Natural killer cell (primary cell): ENCODE results near the gene NKAIN4. TPM values are rescaled to one million over a fixed set of nuclear protein-coding genes. Genes with fewer than 3 reads are reported as not detected.

Source experiments
- ATAC-seq, 3 donors: fragments of 150-1000 bp in 2 of 3; fragments of 200-7000 bp in 1 of 3; cut with Tn5 transposase; 1 replicate in 1 of 3; 2 replicates in 2 of 3; pipeline ENCODE4 v1.10.0; 2021; ENCODE audit warnings: mild to moderate bottlenecking in 2 of 3, moderate library complexity in 2 of 3
- DNase-seq, 2 donors: peaks; one replicate each; pipeline versions ENCODE4 v3.0.0 to v3.0.0-alpha.2; 2013 to 2021; ENCODE audit warnings: mixed read lengths in 1 of 2
- H3K27ac ChIP-seq: one replicate; pipeline ENCODE4 v1.5.1; 2013; ENCODE audit warnings: mild to moderate bottlenecking, low read length
- H3K27me3 ChIP-seq: one replicate; pipeline ENCODE4 v1.6.1; 2013; ENCODE audit warnings: low read length; ENCODE audit not compliant: control insufficient read depth, insufficient read depth
- H3K36me3 ChIP-seq: one replicate; pipeline ENCODE4 v1.6.1; 2013; ENCODE audit warnings: low read length; ENCODE audit not compliant: control insufficient read depth, insufficient read depth
- H3K4me1 ChIP-seq: one replicate; pipeline ENCODE4 v1.6.1; 2013; ENCODE audit warnings: low read length; ENCODE audit not compliant: control insufficient read depth, insufficient read depth
- H3K4me3 ChIP-seq: one replicate; pipeline ENCODE4 v1.5.1; 2013; ENCODE audit warnings: low read length
- H3K9me3 ChIP-seq: one replicate; pipeline ENCODE4 v1.6.1; 2013; ENCODE audit warnings: low read length; ENCODE audit not compliant: control insufficient read depth, insufficient read depth
- H3K27ac Mint-ChIP-seq, 2 donors: one replicate each; pipeline ENCODE4 v1.8.0; 2022; ENCODE audit warnings: mild to moderate bottlenecking in 2 of 2, mixed read lengths in 2 of 2, moderate library complexity in 1 of 2
- H3K27me3 Mint-ChIP-seq, 2 donors: one replicate each; pipeline ENCODE4 v1.8.0; 2022; ENCODE audit warnings: low read depth in 2 of 2, mixed read lengths in 2 of 2
- H3K36me3 Mint-ChIP-seq: one replicate; pipeline ENCODE4 v1.8.0; 2022; ENCODE audit warnings: mixed read lengths
- H3K4me1 Mint-ChIP-seq, 2 donors: one replicate each; pipeline ENCODE4 v1.8.0; 2022; ENCODE audit warnings: mixed read lengths in 2 of 2
- H3K4me3 Mint-ChIP-seq: one replicate; pipeline ENCODE4 v1.8.0; 2022; ENCODE audit warnings: mild to moderate bottlenecking, moderate library complexity, mixed read lengths
- H3K9me3 Mint-ChIP-seq, 2 donors: one replicate each; pipeline ENCODE4 v1.8.0; 2022; ENCODE audit warnings: mixed read lengths in 2 of 2
- WGBS: methylation state at CpG from one replicate; pipeline ENCODE4 v1.1.7; 2013; ENCODE audit warnings: missing lambda C conversion rate; ENCODE audit not compliant: insufficient coverage; 5-methylcytosine and 5-hydroxymethylcytosine counted together
- intact Hi-C: fragments of 100-400 bp; cut with micrococcal nuclease; formaldehyde crosslinking; loops from one replicate; pipeline ENCODE4 v1.14.2; 2022
- total RNA-seq, 4 donors: library from RNA; stranded (reverse); fragments of 120-200 nt in 1 of 4; gene quantifications; one replicate each; pipeline versions ENCODE4 v1.2.3 to v1.2.4, GENCODE V29; 2013 to 2022
- TF ChIP-seq, protein P1 (sequence below): fragments of 200-600 bp; IDR thresholded peaks from one replicate; pipeline ENCODE4 v1.8.0; 2022; ENCODE audit warnings: antibody characterized with exemption

Gene NKAIN4
- total RNA-seq, 3 donors from 2014 or later (not counting 1 experiment from before 2014, with no cell fraction given), result not detected

DNA sequence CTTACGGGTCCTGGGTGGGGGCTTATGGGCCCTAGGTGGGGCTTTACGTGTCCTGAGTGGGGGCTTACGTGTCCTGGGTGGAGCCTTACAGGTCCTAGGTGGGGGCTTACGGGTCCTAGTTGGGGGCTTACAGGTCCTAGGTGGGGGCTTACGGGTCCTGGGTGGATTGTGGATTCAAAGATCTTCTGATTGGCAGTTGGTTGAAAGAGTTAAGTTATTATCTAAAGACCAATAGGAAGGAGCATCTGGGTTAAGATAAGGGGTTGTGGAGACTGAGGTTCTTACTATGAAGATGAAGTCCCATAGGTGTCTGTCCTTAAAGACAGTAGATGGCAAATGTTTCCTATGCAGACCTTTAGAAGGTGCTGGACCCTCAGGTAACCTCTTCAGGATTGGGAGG lies 27.0 kb downstream of the NKAIN4 start:
- no peaks in the 10 kb centered on the region for H3K4me1 Mint-ChIP-seq
- peaks cover 22% of the 10 kb centered on the region in 2 donors for H3K27me3 Mint-ChIP-seq
- H3K27ac Mint-ChIP-seq, result no peak overlapping the region
- Histone ChIP-seq H3K9me3 (no peaks in the 10 kb centered on the region), H3K36me3 (no peaks in the 10 kb centered on the region), H3K4me1 (no peaks in the 10 kb centered on the region), H3K27ac (no peak overlapping the region), H3K4me3 (no peak overlapping the region), H3K27me3 (peaks cover 13% of the 10 kb centered on the region)
- no peaks in the 10 kb centered on the region for H3K36me3 Mint-ChIP-seq
- H3K9me3 Mint-ChIP-seq, result no peaks in the 10 kb centered on the region
- DNase-seq (no peak), ATAC-seq (no peak)
- H3K4me3 Mint-ChIP-seq, result no peak overlapping the region
- WGBS, result 79% methylated on average over 5 of the region's 5 CpGs
- intact Hi-C loops, result no loop called here
- TF ChIP-seq, protein P1, sequence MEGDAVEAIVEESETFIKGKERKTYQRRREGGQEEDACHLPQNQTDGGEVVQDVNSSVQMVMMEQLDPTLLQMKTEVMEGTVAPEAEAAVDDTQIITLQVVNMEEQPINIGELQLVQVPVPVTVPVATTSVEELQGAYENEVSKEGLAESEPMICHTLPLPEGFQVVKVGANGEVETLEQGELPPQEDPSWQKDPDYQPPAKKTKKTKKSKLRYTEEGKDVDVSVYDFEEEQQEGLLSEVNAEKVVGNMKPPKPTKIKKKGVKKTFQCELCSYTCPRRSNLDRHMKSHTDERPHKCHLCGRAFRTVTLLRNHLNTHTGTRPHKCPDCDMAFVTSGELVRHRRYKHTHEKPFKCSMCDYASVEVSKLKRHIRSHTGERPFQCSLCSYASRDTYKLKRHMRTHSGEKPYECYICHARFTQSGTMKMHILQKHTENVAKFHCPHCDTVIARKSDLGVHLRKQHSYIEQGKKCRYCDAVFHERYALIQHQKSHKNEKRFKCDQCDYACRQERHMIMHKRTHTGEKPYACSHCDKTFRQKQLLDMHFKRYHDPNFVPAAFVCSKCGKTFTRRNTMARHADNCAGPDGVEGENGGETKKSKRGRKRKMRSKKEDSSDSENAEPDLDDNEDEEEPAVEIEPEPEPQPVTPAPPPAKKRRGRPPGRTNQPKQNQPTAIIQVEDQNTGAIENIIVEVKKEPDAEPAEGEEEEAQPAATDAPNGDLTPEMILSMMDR, result no peak

DNA sequence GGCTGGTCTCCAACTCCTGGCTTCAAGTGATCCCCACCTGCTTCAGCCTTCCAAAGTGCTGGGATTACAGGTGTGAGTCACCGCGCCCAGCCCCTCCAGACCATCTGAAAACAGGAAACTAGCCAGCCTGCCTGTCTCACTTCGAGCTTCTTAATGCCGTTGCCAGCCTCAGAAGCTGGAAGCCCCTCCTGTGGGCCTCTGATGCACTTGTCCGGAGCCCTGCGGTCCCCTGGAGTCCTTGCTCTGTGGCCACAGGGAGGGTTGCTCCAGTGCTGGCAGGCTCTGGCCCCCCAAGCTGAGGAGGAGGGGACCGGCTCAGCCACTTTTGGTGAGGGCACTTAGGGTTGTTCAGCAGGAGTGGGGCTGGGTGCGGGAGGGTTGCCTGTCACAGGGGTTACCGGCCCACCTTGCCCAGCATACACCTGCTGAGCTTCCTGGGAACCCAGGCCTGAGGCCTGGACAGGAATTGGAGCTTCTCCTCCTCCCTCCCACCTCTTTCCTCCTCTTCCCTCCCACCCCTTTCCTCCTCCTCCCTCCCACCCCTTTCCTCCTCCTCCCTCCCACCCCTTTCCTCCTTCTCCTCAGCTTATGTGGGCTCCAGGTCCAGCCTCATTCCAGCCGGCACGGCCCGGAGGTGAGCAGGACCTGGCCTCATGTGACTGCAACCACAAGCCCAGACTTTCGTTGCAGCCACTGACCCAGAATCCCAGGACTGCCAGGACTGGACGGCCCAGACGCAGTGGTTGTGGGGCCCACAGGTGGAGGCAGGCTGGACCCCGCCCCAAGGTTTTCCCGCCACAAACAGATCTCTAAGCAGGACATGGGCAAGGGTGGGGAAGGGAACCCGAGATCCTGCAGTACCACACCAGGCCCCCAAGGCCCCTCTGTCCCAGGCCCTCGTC lies 28.0 kb downstream of the NKAIN4 start:
- H3K4me3 Mint-ChIP-seq, result no peak overlapping the region
- no peaks in the 10 kb centered on the region for H3K9me3 Mint-ChIP-seq
- Histone ChIP-seq H3K4me1 (no peaks in the 10 kb centered on the region), H3K9me3 (no peaks in the 10 kb centered on the region), H3K36me3 (no peaks in the 10 kb centered on the region), H3K4me3 (no peak overlapping the region), H3K27ac (no peak overlapping the region), H3K27me3 (peaks cover 13% of the 10 kb centered on the region)
- H3K4me1 Mint-ChIP-seq, result no peaks in the 10 kb centered on the region
- H3K27me3 Mint-ChIP-seq, result peaks cover 18 to 22% of the 10 kb centered on the region in 2 donors
- H3K27ac Mint-ChIP-seq, result no peak overlapping the region
- DNase-seq (no peak), ATAC-seq (no peak)
- TF ChIP-seq, protein P1, result no peak
- H3K36me3 Mint-ChIP-seq, result no peaks in the 10 kb centered on the region
- intact Hi-C loops, result no loop called here
- WGBS, result 89% methylated on average over 19 of the region's 19 CpGs

DNA sequence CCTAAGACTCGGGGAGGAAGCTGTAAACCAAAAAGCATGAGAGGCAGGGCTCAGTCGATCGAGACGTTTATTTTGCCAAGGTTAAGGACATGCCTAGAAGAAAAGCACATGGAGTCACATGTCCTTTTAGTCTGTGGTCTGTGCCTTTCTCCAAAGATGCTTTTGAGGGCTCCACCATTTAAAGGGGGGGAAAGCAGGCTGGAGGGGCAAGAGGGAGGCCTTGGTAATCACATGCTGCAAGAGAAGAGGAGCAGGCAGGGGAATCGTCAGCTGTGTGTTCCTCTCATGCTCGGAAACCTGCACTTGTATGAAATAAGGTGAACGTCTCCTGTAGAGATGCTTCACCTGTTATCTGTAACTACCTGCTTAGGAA lies 29.2 kb downstream of the NKAIN4 start:
- WGBS, result 44% methylated on average over 7 of the region's 7 CpGs
- Histone ChIP-seq H3K27ac (no peak overlapping the region), H3K27me3 (peaks cover 10% of the 10 kb centered on the region), H3K4me1 (no peaks in the 10 kb centered on the region), H3K4me3 (no peak overlapping the region), H3K9me3 (no peaks in the 10 kb centered on the region), H3K36me3 (no peaks in the 10 kb centered on the region)
- Mint-ChIP-seq H3K36me3 (no peaks in the 10 kb centered on the region), H3K4me1 (no peaks in the 10 kb centered on the region), H3K9me3 (no peaks in the 10 kb centered on the region), H3K27me3 (peaks cover 13 to 20% of the 10 kb centered on the region in 2 donors), H3K27ac (no peak overlapping the region), H3K4me3 (no peak overlapping the region)
- intact Hi-C loops, result no loop called here
- ATAC-seq (no peak), DNase-seq (no peak)
- TF ChIP-seq, protein P1, result no peak
